ENCODE results near the gene SNN.

Gene SNN

DNA sequence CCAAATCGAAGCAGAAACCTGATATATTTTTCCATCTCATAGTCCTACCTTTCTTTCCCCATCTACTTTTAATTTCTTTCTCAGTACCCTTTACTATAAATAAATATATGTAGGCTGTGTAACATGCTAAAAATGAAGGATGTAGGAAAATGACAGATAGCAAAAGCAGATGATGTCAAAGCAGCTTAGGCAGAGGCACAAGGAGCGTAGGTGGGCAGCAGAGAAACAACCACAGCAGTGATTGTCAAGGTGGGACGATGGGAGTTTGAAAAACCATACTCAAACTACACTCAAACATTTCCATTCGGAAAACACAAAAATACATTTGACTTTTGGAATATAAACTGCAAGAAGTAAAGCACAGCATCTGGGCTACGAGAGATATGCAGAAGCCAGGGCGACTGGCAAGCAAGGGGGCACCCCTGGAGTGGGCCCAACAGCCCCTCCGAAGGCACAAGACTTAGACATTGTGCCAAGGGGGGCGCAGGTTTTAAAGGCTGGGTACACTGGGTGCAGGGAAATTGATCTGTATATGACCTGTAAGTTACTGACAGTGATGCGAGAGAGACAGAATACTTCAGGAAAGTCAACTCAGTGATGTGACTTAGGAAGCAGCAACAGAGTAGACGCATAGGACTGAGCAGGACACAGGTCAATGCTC, 31.1 kb downstream of the SNN start:
- no peak for DNase-seq (ENCODE audit: low spot score)

DNA sequence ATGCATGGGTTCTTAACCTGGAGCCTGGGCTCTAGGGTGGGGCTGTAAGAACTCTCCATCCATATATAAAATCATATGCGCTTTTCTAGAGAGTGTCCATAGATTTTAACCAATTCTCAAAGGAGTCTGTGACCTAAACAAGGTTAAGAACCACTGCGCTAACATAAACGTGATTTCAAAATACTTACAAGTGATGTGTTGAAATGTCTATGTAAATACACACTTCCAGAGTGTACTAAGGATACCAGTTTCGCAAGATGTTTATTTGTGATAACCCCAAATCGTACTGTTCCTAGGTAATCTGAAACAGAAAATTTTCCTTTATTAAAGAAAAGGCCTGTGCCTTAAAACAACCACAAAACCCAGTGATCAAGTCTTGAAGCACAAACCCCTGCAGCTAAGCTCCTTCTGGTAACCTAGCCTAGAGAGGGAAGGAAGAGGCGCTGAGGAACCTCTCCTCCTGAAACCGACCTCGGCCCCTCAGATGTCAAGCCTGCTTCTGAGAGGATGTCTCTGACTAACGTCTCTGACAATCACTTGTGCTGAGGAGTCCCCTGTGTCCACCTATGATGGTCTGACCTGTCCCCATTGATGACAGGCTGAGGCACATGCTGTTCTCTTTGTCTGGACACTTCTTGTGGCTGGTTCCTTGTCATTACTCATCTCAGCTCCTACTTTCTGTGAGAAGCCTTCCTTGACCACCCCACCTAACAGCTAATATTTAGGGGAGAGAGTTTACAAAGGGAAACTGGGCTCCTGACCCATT, 32.2 kb downstream of the SNN start:
- DNase-seq (ENCODE audit: low spot score): no peak

DNA sequence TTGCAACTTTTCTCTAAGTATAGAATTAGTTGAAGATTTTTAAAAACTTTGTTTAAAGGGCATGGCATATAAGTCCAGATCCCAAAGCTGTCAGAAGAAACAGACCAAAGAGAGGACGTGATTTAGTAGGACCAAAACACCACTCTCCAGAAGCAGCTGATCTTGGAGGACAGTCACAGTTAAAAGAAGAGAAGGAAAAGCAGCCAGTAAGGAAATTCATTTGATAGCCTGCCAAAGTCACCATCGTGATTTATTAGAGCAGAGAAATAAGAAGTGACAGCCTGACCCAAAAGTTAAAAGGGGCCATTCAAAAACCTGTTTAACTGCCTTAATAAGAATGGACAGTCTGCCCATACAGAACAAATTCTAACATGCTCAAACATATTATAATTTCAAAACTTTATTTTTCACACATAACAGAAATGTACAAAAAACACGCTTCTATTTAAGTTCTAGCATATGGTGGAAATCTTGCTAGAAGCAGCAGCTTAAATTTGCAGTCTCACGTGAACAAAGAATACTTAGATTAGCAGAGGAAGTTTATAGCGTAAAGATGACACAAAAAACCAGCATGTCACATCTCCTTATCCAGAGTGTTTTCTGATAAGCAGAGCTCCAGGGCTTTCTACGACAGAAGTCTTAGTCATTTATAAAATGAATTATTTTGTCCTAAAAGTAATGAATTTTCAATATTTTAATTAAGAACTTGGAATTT, 37.2 kb downstream of the SNN start:
- DNase-seq (ENCODE audit: low spot score): no peak

DNA sequence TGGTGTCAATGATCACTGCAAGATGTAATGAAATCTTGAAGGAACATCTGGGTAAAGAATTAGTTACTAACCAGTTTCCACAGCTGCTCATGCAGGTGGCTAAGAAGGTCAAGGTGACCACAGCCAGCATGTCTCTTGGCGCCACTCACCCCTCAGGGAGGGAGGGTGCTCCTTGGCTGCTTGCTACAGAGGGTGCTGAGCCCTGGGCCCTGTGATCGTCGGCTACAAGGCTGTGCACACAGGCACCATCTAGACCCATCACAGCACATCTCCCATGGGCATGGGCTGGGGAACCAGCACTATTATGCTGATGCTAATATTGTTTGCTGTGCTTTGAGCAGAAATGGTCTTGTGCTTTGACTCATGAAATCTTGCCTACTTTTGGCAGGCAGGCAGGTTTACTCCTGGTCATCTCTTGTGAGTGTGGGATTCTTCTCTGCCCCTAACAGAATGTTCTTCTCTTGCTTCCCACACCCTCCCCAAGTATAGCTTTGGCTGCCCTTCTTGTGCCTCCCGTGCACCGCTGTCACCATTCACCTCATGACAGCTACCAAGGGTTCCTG, 38.0 kb downstream of the SNN start:
- no peak for DNase-seq (ENCODE audit: low spot score)

DNA sequence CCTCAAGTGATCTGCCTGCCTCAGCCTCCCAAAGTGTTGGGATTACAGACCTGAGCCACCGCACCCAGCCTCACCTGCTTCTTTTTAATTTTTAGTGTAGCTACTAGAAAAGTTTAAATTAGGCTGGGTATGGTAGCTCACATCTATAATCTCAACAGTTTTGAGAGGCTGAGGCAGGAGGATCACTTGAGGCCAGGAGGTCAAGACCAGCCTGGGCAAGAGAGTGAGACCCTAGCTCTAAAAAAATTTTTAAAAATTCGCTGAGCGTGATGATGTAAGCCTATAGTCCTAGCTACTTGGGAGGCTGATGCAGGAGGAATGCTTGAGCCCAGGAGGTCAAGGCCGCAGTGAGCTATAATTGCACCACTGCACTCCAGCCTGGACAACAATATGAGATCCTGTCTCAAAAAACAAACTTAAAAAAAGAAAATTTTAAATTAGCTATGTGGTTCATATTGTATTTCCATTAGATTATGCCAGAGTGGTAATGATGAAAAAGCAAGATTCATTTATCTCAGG, 39.5 kb downstream of the SNN start:
- no peak for DNase-seq (ENCODE audit: low spot score)

DNA sequence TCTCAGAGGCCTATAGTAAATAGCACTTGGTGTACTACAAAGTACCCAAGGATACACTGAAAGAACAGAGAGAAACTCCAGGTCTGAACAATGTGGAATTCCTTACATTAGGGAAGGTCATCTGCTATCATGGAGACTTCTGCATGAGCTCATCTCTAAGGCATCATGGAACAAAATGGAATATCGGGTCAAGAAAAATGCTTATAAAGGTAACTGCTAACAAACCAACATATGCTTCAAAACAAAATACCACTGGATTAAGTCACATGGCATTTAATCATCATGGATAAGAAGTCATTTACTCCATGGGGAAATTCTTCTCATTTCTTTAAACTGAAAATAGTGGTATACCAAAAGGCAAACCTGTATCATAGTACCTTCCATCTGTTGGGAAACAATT, 40.2 kb downstream of the SNN start:
- DNase-seq (ENCODE audit: low spot score): no peak

DNA sequence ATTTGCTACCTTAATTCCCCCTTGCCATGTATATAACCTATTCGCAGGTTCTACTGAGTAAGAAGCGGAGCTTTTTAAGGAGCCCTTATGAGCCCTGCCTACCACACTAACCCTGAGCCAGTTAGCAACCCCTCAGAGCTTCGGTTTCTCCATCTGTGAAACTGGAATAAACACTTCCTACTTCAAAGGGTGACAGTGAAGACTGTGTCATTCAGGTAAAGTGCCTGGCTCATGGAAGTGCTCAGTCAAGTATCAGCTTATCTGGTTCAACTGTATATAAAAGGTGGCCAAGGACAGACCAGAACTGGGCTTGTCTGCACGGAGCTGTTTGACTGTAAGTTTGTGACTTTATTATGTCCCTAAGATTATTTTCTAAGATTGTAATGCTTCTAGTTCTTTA, 43.4 kb downstream of the SNN start:
- no peak for DNase-seq (ENCODE audit: low spot score)

DNA sequence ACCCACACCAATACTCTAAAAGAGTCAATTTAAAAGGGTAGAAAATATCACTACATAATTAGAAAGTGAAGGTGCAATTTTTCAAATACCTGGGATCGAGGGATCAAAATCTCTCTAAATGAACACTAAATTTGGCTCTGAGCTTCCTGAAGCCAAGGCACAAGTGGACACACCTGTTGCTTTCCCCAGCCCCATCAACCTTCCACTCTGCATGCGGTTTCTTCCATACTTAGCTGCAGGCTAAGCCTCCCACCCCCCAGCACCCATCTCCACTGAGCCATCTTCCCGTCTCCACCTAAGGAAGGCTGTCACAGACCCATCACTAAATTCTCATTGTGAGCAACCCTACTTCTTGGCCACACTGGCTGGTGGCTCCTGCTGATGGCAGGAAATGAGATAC, 43.9 kb downstream of the SNN start:
- no peak for DNase-seq (ENCODE audit: low spot score)

DNA sequence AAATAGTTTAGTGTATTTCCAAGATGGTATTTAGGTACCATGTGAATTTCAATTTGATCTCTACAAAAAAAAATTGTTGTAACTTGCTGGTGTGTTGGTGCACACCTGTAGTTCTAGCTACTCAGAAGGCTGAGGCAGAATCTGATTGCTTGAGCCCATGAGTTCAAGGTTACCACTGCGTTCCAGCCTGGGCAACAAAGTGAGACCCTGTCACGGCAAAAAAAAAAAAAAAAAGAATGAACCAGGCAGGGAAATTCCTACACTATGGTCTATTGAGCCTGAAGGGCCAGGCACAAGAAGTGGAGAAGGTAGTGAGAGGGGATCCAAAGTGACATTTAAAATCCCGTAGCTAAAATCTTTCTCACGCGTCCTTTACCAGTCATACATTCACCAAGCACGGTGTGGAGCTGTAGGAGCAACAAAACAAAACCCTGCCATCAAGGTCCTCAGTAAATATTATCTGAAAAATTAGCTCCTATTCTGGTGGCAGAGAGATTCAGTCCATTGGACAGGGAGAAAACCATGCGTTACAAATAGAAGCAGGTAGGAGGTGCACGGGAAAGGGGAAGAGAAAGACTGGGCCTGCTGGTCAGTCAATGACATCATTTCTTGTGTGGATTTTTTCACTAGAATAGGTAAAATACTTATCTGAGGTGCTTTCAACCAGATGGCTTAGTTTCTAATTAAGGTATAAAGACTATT, 47.1 kb downstream of the SNN start:
- no peak for DNase-seq (ENCODE audit: low spot score)

DNA sequence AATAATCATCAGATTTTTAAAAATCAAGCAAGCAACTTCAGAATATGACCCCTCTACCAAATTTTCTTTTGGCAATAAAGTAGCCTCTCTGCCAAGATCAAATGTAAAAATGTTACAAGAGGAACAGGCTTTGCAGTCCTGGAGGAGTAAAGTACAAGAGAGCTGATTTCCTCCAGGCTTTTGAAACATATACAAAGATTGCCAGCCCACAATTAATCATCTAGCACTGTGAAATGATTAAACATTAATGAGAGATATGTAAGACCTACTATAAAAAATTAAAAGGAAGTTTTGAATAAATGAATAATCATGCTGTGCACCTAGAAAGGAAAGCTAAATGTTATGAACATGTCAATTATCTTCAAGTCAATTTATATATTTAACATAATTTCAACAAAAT, 48.1 kb downstream of the SNN start:
- DNase-seq (ENCODE audit: low spot score): no peak

DNA sequence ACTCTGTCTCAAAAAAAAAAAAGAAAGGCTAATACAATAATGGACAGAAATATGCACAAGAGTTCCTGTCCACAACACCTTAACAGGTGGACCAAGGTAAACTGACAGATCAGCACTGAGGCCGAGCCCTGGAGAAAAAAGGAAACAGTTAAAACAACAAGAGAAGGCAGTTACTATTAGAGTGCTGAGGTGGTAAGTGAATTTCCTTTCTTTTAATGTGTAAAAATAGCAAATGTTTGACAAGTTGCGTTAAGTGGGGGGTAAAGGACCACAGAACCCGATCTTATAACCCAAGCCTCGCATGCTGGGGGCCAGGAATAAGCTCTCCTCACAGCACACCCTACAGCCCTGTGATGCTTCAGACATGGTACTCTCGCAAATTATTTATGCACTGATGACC, 49.6 kb downstream of the SNN start:
- DNase-seq (ENCODE audit: low spot score): no peak

DNA sequence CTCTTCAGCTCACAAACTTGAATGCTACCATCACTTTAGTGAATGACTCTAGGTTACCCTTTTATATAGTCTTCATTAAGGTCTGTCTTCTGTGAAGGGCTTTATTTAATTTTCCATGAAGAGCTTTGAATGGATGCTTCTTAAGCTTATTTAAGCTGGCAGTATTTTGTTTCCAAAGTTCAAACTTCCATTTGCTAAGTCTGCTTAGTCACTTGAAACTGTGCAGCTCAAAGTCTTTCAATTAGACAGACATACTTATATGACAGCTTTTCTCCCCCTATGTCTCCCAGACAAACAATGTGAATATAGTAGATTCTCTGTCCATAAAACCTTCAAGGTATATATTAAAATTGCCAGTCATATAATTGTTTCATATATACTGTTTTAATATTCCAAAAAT, 50.9 kb downstream of the SNN start:
- no peak for DNase-seq (ENCODE audit: low spot score)

DNA sequence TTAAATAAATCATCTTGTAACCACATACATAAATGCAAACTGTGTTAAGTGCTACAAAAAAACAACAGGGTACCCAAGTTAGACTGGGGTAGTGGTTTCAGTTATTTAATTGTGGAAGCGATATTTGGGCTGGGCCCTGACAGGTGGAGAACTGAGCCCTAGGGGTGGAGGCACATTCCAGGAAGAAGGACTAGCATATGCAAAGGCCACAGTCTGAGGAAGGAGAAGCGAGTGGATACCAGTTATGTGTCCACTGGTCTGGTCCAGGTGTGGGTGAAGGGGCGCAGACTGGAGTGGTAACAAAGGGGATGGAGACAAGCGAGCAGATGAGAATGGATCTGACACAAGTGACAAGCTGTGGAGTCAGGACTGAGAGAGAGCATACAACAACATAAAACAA, 51.5 kb downstream of the SNN start:
- DNase-seq (ENCODE audit: low spot score): no peak

DNA sequence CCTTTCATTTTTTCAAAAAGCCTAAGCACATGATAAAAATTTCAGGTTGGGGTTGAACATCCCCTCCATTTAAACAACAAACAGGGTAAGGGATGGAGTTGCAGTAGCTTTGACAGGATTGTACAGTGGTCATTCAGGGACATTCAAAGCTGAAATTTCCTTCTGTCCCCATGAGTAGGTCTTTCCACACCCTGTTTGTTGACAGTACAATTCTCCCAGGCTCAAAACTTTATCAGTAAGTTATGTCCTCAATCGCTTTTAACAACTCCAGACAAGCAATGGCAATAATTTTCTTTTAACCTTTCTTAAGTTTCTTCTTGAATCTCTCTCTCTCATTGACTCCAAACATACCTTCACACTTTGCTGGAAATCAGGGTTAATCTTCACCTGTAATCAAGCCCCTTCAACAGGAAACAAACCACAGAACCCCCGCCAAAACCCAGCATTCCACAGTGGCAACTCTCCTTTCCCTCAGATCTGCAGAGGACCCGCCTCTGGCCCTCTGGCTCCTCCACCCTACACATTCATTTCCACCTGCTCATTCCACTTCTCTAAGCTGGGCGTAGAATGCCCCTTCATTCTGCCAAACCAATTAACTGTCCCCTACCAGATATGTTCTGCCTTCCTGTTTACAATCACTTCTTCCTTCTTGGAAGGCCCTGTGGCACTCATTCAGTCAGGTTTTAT, 53.7 kb downstream of the SNN start:
- no peak for DNase-seq (ENCODE audit: low spot score)

DNA sequence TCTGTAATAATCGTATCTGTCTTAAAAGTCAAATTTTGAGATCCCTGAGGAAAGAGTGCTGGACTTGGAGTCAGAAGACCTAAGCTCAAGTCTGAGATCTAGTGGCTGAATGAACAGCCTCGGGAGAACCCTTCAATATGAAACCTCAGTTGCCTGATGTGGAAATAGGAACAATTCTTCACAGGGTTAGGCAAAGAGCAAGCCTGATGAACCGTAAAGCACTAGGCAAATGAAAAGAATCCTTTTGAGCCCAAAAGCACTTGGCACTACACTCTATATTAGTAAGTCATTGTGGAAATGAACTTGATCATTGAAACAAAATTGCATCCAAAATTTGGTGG, 54.2 kb downstream of the SNN start:
- no peak for DNase-seq (ENCODE audit: low spot score)

DNA sequence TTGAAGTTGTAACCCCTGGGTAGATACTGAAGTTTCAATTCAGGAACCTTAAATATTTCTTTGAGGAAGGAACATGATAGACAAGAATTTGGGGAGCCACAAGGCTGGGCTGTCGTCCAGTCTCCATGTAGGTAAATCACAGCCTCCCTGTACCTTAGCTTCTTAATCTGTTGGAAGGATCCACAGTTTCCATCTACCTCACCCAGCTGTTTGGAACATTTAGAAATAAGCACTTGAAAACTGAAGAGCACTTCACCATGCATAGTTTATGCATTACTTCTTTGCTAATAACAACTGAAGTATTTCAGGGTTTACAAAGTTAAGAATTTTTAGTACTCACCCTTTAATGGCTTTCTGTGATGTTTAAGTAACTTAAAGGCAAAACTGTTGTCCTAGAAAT, 57.2 kb downstream of the SNN start:
- DNase-seq (ENCODE audit: low spot score): no peak

DNA sequence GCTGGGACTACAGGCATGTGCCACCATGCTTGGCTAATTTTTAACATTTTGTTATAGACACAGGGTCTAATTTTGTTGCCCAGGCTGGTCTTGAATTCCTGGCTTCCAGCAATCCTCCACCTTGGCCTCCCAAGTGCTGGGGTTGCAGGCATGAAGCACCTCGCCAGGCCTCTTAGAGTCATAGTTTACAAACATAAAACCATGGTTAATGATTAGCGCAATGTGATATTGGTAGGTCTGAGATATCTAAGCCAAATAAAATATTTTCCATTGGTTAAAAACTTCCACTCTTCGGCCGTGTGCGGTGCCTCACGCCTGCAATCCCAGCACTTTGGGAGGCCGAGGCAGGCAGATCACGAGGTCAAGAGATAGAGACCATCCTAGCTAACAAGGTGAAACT, 57.8 kb downstream of the SNN start:
- DNase-seq (ENCODE audit: low spot score): no peak

DNA sequence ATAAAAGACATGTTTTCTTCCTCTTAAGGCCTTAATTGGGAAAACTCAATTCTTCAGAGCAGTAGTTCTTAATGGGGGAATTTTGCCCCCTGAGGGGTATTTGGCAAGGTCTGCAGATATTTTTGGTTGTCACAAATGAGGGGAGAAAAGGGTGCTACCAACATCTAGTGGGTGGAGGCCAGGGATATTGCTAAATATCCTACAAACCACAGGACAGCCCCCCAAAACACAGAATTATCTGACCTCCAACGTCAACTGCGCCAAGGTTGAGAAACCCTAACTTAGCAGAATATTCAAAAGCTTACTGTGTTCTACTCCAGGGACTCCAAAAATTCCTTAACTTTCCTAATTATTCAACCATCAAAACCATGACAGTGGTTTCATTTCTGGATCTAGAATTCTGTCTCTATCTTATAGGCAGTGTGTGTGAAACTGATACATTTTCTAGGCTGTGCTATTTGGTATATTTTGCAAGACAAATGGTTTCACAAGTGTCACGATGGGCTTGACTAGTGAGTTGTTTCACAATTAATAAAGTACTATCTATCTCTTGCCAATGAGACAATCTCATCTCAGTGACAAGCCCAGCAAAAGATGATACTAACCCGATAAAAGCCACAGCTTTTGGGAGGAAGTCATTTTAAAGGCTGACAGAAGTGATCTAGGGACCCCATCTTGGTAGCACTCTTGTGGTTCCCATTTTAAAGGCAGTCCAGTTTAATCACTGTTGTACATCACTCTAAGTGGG, 59.7 kb downstream of the SNN start:
- DNase-seq (ENCODE audit: low spot score): no peak
